Endothelial cell of umbilical vein (primary cell): Measurements from ENCODE around the gene RASGRF2. TPM values are rescaled to one million over a fixed set of nuclear protein-coding genes. Genes with fewer than 3 reads are reported as not detected.

Experiments used
- BruUV-seq: library from RNA; stranded (reverse); fragments of 400-500 nt; replicated peaks from 2 replicates; lab custom pipeline; 2021; lab: Mats Ljungman, UMichigan
- CTCF ChIA-PET: fragments of 300-600, 350-600 bp; sonication (Branson Sonifier 250); formaldehyde crosslinking; loops from one replicate; lab custom pipeline; 2021; ENCODE audit warnings: antibody characterized with exemption, inconsistent platforms; lab: Charles Lee
- POLR2A ChIA-PET: fragments of 300-600, 350-600 bp; sonication (Branson Sonifier 250); formaldehyde crosslinking; loops from one replicate; lab custom pipeline; 2021; ENCODE audit warnings: antibody characterized with exemption, inconsistent platforms; lab: Charles Lee
- DNase-seq: peaks from one replicate; pipeline ENCODE4 v3.0.0-alpha.2; 2011; ENCODE audit warnings: low read depth, low spot score
- FAIRE-seq: peaks from 2 replicates; lab custom pipeline; 2011; peaks lifted over from hg19 to GRCh38; lab: Jason Lieb, UNC
- H2AFZ ChIP-seq: 2 replicates; pipeline ENCODE4 v1.6.0; 2012; ENCODE audit warnings: low read depth, low read length, control low read depth, inconsistent platforms
- H3K27ac ChIP-seq: 2 replicates; pipeline ENCODE4 v1.5.1; 2011; ENCODE audit warnings: low read depth, mild to moderate bottlenecking, control low read depth, low read length, moderate library complexity; ENCODE audit not compliant: insufficient read depth
- H3K27me3 ChIP-seq, 2 experiments: 2 replicates each; pipeline versions ENCODE4 v1.6.0 to v1.6.1; 2011; ENCODE audit warnings: low read length in 2 of 2, mixed read lengths in 1 of 2; ENCODE audit not compliant: control insufficient read depth in 2 of 2, insufficient read depth in 2 of 2
- H3K36me3 ChIP-seq, 2 experiments: 2 replicates in 1 of 2; 3 replicates in 1 of 2; pipeline ENCODE4 v1.5.1; 2011; ENCODE audit warnings: low read length in 2 of 2, mild to moderate bottlenecking in 1 of 2, moderate library complexity in 1 of 2; ENCODE audit not compliant: control insufficient read depth in 2 of 2, insufficient read depth in 2 of 2; ENCODE audit errors: extremely low read depth in 1 of 2
- H3K4me1 ChIP-seq: 3 replicates; pipeline ENCODE4 v1.5.1; 2011; ENCODE audit warnings: mild to moderate bottlenecking, low read length; ENCODE audit not compliant: control insufficient read depth, insufficient read depth; ENCODE audit errors: extremely low read depth
- H3K4me2 ChIP-seq: 2 replicates; pipeline ENCODE4 v1.6.1; 2011; ENCODE audit warnings: low read length, control low read depth, mixed read lengths; ENCODE audit not compliant: insufficient read depth
- H3K4me3 ChIP-seq, 3 experiments: fragments of 200-600 bp in 1 of 3; sonication (generic), shearing (Covaris generic) in 1 of 3; replicated peaks in 1 of 3; 2 replicates each; pipeline ENCODE4 v1.5.1; 2011 to 2016; ENCODE audit warnings: control low read depth in 3 of 3, low read length in 3 of 3, mild to moderate bottlenecking in 2 of 3, inconsistent platforms in 1 of 3, low read depth in 1 of 3, moderate library complexity in 1 of 3; ENCODE audit not compliant: insufficient read depth in 1 of 3
- H3K79me2 ChIP-seq: 2 replicates; pipeline ENCODE4 v1.6.0; 2012; ENCODE audit warnings: low read length, inconsistent platforms; ENCODE audit not compliant: control insufficient read depth, insufficient read depth
- H3K9ac ChIP-seq: replicated peaks from 2 replicates; pipeline ENCODE3; 2011; ENCODE audit warnings: low read length, control low read depth; ENCODE audit not compliant: insufficient read depth; ENCODE audit errors: extremely low read depth
- H3K9me1 ChIP-seq: replicated peaks from 3 replicates; pipeline ENCODE4 v1.6.0; 2011; ENCODE audit warnings: mild to moderate bottlenecking, low read length; ENCODE audit not compliant: control insufficient read depth, insufficient read depth; ENCODE audit errors: extremely low read depth
- H3K9me3 ChIP-seq: replicated peaks from 2 replicates; pipeline ENCODE4 v1.5.1; 2012; ENCODE audit warnings: low read length, inconsistent platforms; ENCODE audit not compliant: control insufficient read depth, insufficient read depth
- H4K20me1 ChIP-seq: replicated peaks from 2 replicates; pipeline ENCODE3; 2011; ENCODE audit warnings: mild to moderate bottlenecking, low read length; ENCODE audit not compliant: control insufficient read depth, insufficient read depth; ENCODE audit errors: extremely low read depth
- EZH2 ChIP-seq: IDR thresholded peaks from 2 replicates; pipeline ENCODE4 v1.6.1; 2012; ENCODE audit warnings: borderline replicate concordance, low read depth, mild to moderate bottlenecking, moderate library complexity, low read length, inconsistent platforms; ENCODE audit not compliant: severe bottlenecking
- FOS ChIP-seq: IDR thresholded peaks from 2 replicates; pipeline ENCODE4 v1.6.1; 2011; ENCODE audit warnings: mild to moderate bottlenecking, low read length, moderate library complexity, borderline replicate concordance; ENCODE audit not compliant: insufficient read depth
- GATA2 ChIP-seq: IDR thresholded peaks from 2 replicates; pipeline ENCODE4 v1.7.0; 2011; ENCODE audit warnings: low read depth, mild to moderate bottlenecking, moderate library complexity, mixed read lengths, low read length; ENCODE audit not compliant: insufficient read length, insufficient read depth
- JUN ChIP-seq: IDR thresholded peaks from 2 replicates; pipeline ENCODE4 v1.6.1; 2011; ENCODE audit warnings: borderline replicate concordance, low read depth; ENCODE audit not compliant: insufficient read length, insufficient read depth
- MYC ChIP-seq: IDR thresholded peaks from one replicate; pipeline ENCODE4 v1.6.1; 2011; ENCODE audit warnings: mild to moderate bottlenecking, low read depth, low read length
- POLR2A ChIP-seq: IDR thresholded peaks from 2 replicates; pipeline ENCODE4 v1.6.1; 2012; ENCODE audit warnings: low read depth, mild to moderate bottlenecking, control low read depth, low read length
- POLR2AphosphoS5 ChIP-seq: IDR thresholded peaks from 2 replicates; pipeline ENCODE4 v1.6.1; 2012; ENCODE audit warnings: low read depth, mild to moderate bottlenecking, control low read depth, low read length, moderate library complexity; ENCODE audit not compliant: insufficient read depth
- dilution Hi-C: fragments of 300-500 bp; cut with MboI; formaldehyde crosslinking; loops from one replicate; pipeline ENCODE4 v1.15.0; 2019; ENCODE audit warnings: low sequenced_read_pairs; ENCODE audit not compliant: extremely low pct_ligation_motif_present
- intact Hi-C: fragments of 100-400 bp; cut with micrococcal nuclease; formaldehyde crosslinking; loops from one replicate; pipeline ENCODE4 v1.10.0; 2022
- polyA plus RNA-seq, 4 experiments: library from polyadenylated mRNA; depleted of rRNA in 3 of 4; stranded (reverse) in 3 of 4; unstranded in 1 of 4; fragments of >200 nt; gene quantifications; 2 replicates each; pipeline versions ENCODE4 v1.2.1 to v1.2.3, GENCODE V29; 2011 to 2012; ENCODE audit warnings: missing spikeins in 1 of 4
- total RNA-seq: library from RNA; stranded (reverse); gene quantifications from 2 replicates; pipeline ENCODE4 v1.2.3, GENCODE V29; 2021
- TF ChIP-seq, protein P1 (sequence below): IDR thresholded peaks from 2 replicates; pipeline ENCODE4 v1.6.1; 2011; ENCODE audit not compliant: insufficient read depth, insufficient read length
- TF ChIP-seq, protein P2 (sequence below), 2 donors: IDR thresholded peaks; 1 replicate in 1 of 2; 2 replicates in 1 of 2; pipeline ENCODE4 v1.5.1; 2011; ENCODE audit warnings: low read length in 2 of 2, mild to moderate bottlenecking in 2 of 2, moderate library complexity in 2 of 2, control low read depth in 1 of 2, inconsistent platforms in 1 of 2, low read depth in 1 of 2; ENCODE audit not compliant: insufficient read depth in 1 of 2; ENCODE audit errors: extremely low read depth in 1 of 2

RASGRF2 gene
- total and polyA plus RNA-seq, 2 donors (not counting 3 experiments of a cell fraction or from before 2014, with no cell fraction given), result 0.41 to 4.0 TPM

DNA sequence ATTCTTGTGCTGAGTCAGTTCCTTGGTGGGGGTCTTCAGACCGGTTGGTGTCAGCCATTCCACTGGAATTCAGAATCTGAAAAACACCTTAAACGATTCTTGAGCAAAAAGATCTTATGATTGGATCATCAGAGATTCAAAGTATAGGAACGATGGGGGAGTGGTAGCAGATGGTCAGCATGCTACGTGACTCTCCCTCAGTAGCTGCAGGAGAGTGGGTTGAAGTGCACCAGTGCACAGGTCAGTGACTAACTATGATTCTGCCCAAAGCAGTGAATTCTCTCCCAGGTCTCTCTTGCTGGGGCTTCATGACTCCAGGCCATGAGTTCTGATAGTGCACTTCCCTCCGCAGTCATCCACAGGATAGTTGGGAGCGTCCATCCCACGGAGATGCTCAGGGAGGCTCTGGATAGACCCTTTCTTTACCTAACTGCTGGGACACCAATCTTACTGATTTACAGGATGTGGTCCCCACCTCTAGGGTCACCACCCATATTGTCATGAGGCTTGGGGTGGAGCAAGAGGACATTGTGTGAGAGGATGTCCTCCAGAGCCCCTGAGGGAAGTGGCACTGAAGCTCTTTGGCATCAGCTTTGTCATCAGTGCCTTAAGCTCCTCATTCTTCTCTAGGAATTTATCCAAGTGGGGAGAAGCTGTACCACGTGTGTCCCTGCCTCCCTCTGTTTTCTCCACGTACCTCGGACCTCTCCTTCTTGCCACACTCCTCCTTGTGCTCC lies 62.0 kb downstream of the RASGRF2 start:
- Histone ChIP-seq H3K27ac (no peak overlapping the region), H3K4me3 (no peak overlapping the region), H3K9me3 (no peaks in the 10 kb centered on the region), H2AFZ (no peak overlapping the region), H3K36me3 (no peaks in the 10 kb centered on the region), H3K27me3 (peaks cover 0 to 6% of the 10 kb centered on the region in 2 experiments), H3K4me1 (no peaks in the 10 kb centered on the region), H3K4me2 (no peak overlapping the region), H4K20me1 (no peaks in the 10 kb centered on the region), H3K79me2 (no peaks in the 10 kb centered on the region), H3K9me1 (no peaks in the 10 kb centered on the region), H3K9ac (no peak overlapping the region)
- POLR2A ChIA-PET, result no interaction called here
- dilution Hi-C loops, result loop anchor here (25.0 kb wide), 1 partner anchor 210 kb away; no protein-coding TSS in a partner anchor
- FAIRE-seq (no peak), DNase-seq (no peak)
- intact Hi-C loops, result no loop called here
- no TSS peak for BruUV-seq
- CTCF ChIA-PET, result no interaction called here
- TF ChIP-seq, protein P1, sequence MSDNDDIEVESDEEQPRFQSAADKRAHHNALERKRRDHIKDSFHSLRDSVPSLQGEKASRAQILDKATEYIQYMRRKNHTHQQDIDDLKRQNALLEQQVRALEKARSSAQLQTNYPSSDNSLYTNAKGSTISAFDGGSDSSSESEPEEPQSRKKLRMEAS, result no peak
- TF ChIP-seq EZH2, result no peak
- TF ChIP-seq POLR2A, result no peak
- no peak for TF ChIP-seq MYC
- TF ChIP-seq JUN, result no peak
- no peak for TF ChIP-seq FOS
- TF ChIP-seq, protein P2, sequence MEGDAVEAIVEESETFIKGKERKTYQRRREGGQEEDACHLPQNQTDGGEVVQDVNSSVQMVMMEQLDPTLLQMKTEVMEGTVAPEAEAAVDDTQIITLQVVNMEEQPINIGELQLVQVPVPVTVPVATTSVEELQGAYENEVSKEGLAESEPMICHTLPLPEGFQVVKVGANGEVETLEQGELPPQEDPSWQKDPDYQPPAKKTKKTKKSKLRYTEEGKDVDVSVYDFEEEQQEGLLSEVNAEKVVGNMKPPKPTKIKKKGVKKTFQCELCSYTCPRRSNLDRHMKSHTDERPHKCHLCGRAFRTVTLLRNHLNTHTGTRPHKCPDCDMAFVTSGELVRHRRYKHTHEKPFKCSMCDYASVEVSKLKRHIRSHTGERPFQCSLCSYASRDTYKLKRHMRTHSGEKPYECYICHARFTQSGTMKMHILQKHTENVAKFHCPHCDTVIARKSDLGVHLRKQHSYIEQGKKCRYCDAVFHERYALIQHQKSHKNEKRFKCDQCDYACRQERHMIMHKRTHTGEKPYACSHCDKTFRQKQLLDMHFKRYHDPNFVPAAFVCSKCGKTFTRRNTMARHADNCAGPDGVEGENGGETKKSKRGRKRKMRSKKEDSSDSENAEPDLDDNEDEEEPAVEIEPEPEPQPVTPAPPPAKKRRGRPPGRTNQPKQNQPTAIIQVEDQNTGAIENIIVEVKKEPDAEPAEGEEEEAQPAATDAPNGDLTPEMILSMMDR (IDR thresholded peaks at IDR 0.05; ENCODE audit: extremely low read depth in 1 of 2, insufficient read depth in 1 of 2, low read depth in 1 of 2, low read length in 2 of 2), result no peak
- TF ChIP-seq POLR2AphosphoS5, result no peak
- no peak for TF ChIP-seq GATA2
